NCI-H82 (cell line): ENCODE results near the gene CCDC142.
"Not testable (repeated sequence)": the region's sequence is repeated elsewhere in the genome, so short reads cannot be mapped to it uniquely, and the experiment has no call there.

ENCODE experiments used
- DNase-seq: peaks from one replicate; lab custom pipeline; 2025; lab: John Stamatoyannopoulos, UW

Gene CCDC142

DNA sequence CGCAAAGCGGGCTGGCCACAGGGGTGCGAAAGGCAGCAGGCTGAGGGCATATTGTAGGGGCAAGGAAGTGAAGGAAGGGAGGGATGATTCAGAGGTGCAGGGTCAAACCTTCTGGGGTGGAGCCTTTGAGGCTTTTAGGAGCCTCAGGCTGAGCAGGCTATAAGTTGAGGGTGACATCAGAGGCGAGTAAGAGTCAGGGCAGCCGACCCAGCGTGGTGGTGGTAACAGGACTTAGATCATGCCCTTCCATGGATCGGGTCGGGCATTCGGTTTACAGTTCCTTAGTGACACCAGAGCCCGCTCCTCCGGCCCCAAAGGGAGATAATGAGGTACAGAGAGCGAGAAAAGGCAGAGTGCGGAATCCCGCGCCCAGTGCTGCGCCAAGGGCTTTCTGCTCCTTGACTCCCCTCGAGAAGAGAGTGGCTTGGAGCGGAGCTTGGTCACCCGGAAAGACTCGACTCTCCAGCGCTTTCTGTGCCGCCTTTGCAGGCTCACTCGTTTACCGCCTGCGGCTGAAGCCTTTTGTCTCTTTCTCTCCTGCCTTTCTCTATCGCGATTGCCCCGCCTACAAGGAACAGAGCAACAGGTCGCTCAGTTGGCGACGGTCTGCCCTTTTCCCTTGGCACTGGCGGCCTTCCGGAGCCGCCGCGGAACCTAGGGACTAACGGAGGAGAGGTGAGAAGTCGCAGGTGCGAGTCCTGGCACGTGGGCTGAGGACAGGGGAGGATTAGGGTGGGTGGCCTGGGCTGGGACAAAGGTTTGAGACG lies 15.9 kb upstream of the CCDC142 start:
- DNase-seq: no peak

DNA sequence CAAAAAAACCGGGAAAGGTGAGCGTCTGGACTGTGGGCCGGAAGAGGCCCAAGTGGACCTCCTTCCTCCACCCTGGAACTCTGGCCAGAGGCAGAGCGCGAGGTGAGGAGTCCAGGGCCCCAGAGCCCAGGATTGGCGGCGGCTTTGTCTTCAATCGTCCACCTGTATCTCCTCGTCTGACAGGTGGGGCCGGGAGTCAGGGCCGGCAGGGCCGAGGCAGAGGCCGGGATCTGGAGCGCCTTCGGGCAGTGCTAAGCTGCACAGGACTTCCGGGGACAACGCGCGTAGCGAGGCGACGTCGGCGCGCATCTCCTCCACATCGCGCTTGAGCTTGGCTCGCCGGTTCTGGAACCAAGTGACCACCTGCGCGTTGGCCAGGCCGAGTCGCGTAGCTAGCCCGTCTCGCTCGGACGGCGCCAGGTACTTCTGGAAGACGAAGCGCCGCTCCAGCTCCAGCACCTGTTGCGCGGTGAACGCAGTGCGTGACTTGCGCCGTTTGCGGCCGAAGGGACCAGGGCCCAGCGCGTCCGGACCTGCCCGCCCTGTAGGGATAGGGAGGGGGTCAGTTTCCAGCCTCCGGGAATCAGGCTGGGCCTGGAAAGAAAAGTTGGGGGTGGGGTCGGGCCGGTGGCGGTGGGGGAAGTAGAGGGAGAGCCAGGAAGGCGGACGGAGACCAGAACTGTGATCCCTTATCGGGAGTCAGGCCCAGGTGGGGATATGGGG lies 15.1 kb upstream of the CCDC142 start:
- no peak for DNase-seq

DNA sequence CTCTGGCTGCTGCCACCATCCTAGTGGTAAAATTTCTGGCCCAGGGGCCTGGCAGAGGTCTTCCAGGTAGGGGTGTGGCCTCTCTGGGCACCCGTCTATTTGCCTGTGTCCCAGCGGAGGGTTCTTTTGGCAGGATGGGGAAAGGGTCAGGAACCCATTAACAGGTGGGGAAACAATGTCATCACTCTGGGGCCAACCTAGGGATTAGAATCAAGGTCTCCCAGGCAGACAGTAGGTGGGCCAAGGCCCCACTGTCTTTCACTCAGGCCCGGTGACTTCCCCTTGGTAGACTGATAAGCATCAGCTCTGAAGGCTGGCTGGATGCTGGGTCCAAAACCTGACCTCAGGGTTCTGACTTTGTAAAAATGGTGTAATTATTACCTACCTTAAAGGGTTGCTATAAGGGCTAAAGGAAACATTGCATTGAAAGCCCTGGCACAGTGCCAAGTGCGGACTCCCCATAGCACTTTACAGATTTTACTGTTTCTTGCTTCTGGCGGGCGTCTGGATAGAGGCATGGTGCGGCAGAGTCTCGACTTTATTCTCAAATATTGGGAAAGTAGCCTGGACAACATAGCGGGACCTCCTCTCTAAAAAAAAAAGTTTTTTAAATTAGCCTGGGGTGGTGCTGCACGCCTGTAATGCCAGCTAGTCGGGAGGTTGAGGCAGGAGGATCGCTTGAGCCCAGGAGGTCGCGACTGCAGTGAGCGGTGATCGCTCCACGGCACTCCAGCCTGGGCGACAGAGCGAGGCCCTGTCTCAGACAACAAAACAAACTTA lies 14.4 kb upstream of the CCDC142 start:
- no peak for DNase-seq

DNA sequence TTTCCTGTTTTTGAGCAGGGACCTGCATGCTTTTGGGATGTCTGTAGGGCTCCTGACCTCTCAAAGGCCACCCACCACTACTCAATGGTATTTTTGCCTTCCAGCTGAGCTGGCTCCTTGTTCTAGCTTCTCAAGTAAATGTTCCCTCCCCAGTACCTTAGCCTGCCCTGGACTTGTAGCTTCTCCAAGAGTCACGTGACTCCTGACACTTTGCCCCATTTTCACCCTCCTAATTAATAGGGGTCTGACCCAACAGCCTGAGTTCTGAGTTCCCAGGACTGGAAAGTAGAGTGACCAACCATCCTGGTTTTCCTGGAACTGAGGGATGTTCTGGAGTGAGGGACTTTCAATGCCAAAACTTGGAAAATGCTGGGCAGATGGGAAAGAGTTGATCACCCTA lies 12.6 kb upstream of the CCDC142 start:
- no peak for DNase-seq

DNA sequence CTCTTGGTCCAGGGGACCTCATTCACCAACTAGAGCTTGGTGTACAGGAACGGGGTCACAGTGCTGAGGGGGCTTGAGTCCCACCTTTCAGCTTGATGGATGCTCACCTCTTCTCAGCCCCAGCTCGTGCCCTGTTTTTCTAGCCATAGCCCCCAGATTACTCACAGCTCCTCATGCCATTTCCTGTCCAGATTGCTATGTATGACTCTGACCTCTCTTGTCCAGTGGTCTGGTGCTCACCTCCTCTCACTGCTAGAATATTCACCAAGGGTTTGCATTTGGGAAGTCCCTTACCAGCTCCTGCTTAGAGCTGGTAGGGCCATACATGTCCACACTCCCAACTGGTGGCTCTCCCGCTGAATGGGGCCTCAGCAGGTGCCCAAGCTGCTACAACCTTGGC lies 10.7 kb upstream of the CCDC142 start:
- no peak for DNase-seq

DNA sequence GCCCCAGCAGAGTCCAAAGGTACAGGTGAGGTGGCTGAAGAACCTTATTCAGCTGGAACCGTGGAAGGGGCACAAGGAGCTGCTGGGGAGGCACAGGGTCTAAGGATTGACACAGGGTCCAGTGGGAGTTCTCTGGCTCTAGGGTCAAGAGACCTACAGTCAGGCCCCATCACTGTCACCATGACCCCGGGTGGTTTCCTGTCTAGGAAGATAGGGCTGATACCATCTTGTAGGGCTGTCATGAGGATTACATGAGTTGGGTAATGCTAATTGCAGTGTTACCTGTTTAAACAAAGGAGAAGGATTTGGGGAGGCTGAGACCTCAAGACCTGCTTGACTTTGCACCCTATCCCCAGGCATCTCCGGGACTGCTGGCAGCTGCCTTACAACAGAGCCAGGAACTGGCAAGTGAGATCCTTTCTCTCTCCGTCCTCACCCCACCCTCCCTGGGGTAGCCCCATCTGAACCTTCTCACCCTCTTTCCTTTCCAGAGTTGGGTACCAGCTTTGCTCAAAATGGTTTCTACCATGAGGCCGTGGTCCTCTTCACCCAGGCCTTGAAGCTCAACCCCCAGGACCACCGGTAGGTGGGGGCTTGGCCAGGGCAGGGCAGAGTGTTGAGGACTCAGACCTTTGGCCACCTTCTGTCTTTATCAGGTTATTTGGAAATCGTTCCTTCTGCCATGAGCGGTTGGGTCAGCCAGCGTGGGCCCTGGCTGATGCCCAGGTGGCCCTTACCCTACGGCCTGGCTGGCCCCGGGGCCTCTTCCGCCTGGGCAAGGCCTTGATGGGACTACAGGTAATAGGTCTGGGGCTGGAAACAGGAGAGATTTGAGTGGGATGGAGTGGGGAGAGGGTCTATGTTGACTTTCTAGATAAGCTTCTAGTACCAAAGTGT lies 9.1 kb upstream of the CCDC142 start:
- no peak for DNase-seq

DNA sequence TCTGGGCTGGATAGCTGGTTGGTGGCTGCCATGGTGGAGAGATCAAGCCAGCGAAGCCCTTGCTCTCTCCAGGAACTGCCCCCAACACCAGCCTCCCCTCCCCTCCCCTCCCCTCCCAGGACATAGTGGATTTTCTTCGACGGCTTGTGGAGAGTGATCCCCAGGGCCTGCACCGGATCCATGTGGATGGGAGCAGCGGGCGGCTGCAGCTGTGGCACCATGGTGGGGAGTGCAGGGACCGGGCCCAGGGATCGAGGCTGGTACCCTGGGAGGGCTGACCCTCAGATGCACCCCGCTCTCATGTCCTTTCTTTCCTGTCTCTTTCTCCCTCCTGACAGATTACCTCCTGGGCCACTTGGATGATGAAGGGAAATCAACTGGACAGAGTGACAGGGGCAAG lies 7.1 kb upstream of the CCDC142 start:
- no peak for DNase-seq

DNA sequence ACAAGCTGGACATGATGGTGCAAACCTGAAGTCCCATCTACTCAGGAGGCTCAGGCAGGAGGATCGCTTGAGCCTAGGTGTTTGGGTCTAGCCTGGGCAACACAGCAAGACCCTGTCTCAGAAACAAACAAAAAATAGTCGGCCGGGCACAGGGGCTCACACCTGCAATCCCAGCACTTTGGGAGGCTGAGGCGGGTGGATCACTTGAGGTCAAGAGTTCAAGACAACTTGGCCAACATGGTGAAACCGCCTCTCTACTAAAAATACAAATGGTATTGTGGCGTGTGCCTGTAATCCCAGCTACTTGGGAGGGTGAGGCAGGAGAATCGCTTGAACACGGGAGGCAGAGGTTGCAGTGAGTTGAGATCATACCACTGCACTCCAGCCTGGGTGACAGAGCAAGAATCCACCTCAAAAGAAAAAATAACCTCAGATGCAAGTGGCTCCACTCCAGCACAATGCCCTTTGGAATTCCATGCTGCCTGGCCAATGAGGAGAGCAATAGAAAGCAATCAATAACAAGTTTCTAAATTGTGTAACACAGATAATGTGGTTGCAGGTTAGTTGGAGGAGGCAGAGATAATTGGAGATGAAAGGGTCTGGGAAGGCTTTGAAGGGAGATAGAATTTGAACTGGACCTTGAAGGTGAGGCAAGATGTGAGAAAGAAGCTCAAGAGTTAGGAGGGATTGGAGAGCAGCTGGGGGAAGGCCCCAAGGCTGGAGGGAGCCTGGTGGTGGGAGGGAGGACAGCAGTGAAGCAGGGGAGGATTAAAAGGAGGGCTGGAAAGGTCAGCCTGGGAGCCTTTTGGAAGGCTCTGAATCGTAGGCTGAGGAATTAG lies 6.1 kb upstream of the CCDC142 start:
- DNase-seq: peak; percentile 92

DNA sequence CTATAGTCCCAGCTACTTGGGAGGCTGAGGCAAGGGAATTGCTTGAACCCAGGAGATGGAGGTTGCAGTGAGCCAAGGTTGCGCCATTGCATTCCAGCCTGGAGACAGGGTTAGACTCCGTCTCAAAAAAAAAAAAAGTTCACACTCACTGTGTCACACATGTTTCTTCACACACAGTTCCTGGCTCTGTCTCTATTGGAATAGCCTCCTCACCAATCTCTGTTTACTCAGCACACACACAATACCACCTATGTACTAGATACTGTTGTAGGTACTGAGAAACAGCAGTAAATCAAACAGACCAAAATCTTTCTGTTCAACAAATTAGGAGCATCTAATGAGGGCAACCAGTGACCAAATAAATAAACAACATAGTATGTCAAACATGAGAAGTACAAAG lies 3.3 kb upstream of the CCDC142 start:
- DNase-seq: no peak

DNA sequence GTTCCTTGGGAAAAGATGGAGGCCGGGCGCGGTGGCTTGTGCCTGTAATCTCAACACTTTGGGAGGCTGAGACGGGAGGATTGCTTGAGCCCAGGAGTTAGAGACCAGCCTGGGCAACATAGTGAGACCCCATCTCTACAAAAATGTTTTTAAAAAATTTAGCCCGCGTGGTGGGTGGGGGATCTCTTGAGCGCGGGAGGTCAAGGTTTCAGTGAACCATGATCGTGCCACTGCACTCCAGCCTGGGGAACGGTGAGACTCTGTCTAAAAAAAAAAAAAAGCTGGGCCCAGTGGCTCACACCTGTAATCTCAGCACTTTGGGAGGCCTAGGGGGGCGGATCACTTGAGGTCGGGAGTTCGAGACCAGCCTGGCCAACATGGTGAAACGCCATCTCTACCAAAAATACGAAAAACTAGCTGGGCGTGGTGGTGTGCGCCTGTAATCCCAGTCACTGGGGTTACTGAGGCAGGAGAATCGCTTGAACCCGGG lies 922 bp upstream of the CCDC142 start:
- not testable (repeated sequence) for DNase-seq

DNA sequence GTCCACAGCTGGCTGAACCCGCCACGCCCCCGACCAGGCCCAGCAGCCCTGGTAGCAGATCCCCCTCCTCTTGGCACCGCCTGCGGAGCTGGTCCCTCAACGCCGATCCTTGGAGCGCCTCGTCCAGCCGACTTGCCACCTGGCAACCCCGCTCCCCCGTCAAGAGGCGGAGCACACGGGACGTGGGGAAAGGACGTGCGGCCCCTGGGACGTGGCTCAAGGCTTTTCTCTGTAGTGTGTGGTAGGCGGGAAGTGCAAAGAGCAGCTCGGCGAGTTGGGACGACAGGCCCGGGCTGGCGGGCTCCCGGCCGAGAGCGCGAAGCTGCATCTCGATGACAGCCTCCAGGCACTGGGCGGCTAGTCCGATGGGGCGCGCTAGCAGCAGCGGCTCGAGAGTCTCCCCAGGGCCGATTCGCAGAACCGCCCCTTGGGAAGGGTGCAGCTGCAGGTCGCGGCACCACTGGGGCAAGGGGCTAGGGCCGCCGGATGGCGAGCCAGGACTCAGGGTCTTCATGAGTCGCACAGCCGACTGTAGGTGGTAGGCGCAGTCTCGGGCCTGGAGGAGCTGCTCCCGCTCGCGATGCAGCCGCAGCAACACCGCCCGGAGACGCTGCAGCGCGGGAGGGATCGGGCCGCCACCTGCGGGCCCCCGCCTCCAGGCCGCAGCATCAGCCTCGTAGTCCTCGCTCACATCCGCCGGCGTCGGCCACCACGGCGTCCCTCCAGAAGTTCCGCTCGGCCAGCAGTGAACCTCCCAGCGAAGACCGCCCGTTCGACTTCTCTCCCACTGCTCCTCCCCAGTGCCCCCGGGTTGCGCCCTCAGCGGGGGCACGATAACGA lies 617 bp downstream of the CCDC142 start:
- DNase-seq: peak; percentile 79

DNA sequence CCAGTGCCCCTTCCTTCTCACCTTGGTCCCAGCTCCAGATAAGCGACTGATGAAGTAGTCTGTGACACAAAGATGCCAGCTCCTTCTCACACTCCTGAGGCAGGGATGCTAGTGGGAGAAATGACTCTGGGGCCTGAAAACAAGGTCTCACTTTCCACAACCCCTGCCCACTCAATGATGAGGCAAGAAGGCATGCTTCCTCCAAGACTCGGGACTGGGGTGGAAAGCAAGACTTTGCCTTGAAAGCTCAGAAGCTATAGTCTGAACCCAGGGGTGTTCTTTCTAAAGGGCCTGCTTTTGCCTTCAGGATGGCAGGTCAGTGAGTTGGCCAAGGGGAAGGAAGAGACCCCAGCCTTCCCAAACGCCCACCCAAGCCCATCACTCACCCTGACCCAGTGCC lies 1.4 kb downstream of the CCDC142 start:
- no peak for DNase-seq

DNA sequence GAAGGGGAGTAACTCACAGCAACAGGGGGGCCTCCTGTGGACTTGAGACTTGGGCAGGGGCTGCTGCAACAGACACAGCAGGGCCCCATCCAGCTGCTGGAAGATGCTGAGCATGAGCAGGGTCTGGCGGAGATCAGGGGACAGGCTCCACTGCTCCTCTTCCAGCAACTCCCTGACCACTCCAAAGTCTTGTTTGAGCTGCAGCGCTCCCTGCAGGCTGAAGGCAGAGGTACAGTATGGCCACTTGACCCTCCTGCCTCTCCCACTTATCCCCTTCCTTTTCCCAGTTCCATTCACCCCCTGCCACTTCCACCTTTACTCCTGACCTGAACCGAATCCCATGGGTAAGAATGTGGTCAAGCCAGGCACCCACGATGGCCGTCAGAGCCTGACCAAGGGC lies 7.9 kb downstream of the CCDC142 start:
- DNase-seq: no peak

DNA sequence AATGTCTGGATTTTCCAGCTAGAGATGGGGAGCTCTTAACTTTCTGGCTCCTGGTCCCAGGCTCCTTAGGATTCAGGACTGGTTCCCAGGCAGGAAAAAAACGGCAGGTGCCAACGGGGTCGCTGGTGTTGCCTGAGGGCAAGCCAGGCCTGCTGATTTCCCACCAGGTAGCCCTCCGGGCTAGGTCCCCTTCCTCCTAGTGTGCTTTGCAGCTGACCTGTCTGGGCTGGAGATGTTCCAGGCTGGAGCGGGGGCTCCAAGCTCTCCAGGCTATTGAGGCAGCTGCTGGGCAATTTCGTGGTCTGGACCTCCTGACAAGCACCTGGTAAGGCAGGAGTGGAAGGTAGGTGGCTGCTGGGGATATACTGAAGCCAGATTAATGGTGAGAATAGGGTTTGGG lies 8.3 kb downstream of the CCDC142 start:
- DNase-seq: no peak

DNA sequence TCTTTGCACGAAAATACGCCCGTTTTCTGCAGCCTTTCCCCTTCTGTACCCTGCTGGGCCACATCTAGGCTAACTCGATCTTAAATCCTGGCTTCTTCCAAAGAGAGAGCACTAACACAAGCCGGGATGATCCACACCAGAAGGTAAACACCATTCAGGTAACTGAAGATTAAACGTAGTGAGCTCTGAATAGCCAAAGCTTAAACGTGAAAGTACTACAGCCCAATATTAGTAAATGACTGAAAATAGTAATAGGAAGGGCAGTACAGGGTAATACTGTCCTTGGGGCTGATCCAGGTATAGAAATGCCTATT lies 9.9 kb downstream of the CCDC142 start:
- peak; percentile 70 for DNase-seq

DNA sequence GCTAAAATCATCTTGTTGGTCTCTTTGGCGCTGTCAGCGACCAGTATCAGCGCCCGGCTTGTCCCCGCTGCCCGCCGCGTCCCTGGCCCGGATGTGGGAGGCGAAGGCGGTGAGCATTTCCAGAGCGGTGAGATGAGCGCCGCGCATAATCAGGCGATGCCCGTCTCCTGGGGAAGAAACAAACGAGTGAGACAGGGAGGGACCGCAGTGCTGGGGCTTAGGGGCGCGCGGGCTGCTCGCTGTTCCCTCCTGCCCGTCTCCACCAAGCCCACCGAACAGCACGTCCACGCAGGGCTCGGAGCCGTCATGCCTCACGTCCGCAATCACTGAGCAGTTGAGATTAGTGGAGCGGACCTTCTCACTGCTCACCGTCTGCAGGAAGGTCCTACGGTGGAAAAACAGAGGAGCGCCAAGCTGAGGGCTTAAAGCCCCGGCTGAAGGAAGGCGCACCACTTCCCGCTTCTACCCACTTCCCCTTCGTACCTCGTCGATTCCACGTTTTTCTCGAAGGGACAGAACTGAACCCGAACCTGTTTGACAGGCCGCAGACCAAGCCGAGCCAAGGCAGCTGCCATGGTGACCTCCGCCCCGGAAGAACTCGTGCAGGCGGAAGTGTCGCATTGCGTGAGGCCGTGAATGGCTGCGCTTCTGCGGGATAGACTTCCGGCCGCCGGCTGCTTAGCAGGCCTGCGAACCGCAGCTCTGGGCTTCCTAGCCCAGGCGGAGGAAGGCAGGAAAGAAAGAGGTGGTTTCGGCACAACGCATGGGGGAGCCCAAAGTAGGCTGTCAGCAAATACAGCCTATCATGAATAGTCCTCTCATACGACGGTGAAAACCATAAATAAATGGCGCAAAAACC lies 10.5 kb downstream of the CCDC142 start, which contains the start of gene MRPL53:
Gene MRPL53, minus strand, starts transcription at position 595 of the 859 bp plus-strand sequence. Its CDS starts 20 bp downstream, at position 575.
- peak; percentile 97 for DNase-seq

DNA sequence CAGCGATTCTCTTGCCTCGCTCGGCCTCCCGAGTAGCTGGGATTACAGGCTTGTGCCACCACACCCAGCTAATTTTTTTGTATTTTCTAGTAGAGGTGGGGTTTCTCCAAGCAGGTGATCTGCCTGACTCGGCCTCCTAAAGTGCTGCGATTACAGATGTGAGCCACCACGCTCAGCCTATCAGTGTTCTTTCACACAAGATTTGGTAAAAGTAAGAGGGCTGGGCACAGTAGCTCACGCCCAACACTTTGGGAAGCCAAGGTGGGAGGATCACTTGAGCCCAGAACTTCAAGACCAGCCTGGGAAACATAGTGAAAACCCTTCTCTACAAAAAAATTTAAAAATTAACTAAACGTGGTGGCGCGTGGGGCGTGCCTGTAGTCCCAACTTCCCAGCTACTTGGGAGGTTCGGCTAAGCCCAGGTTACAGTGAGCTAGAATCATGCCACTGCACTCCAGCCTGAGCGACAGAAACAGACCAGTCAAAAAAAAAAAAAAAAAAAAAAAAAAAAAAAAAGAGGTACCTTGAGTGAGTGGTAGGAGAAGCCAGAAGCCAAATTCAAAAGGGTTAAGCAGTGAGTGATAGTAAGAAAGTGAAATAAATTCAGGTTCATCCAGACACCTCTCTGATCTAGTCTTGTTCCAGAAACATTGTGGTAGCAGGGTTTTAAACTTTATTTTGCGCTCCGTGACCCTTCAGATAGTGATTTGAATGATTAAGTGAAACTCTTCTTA lies 11.3 kb downstream of the CCDC142 start:
- no peak for DNase-seq

DNA sequence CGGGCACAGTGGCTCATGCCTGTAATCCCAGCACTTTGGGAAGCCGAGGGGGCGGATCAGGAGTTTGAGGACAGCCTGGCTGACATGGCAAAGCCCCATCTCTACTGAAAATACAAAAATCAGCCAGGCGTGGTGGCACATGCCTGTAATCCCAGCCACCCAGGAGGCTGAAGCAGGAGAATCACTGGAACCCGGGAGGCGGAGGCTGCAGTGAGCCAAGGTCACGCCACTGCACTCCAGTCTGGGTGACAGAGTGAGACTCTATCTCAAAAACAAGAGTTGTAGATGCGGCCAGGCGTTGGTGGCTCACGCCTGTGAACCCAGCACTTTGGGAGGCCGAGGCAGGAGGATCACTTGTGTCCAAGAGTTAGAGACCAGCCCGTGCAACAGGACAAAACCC lies 12.1 kb downstream of the CCDC142 start:
- not testable (repeated sequence) for DNase-seq
